Upper lobe of left lung (tissue), 6 donors: ENCODE measurements around the gene HPD. TPM values are rescaled to one million over a fixed set of nuclear protein-coding genes. Genes with fewer than 3 reads are reported as not detected.

Experiments used
- ATAC-seq, 2 donors: fragments of 200-7000 bp; cut with Tn5 transposase; one replicate each; pipeline ENCODE4 v1.9.1; 2022; ENCODE audit warnings: mild to moderate bottlenecking in 2 of 2, moderate library complexity in 2 of 2; ENCODE audit not compliant: low FRiP score in 2 of 2
- DNase-seq, 2 donors: peaks; one replicate each; pipeline ENCODE4 v3.0.0-alpha.2; 2019 to 2020
- H3K27ac ChIP-seq, 4 donors: fragments of 200-600 bp; sonication (generic); one replicate each; pipeline ENCODE4 v1.5.1; 2016 to 2019
- H3K27me3 ChIP-seq, 4 donors: fragments of 200-600 bp; sonication (generic); one replicate each; pipeline ENCODE4 v1.5.1; 2017 to 2019
- H3K36me3 ChIP-seq, 4 donors: fragments of 200-600 bp; sonication (generic); one replicate each; pipeline ENCODE4 v1.5.1; 2016 to 2019
- H3K4me1 ChIP-seq, 4 donors: fragments of 200-600 bp; sonication (generic); one replicate each; pipeline ENCODE4 v1.5.1; 2018 to 2019
- H3K4me3 ChIP-seq, 4 donors: fragments of 200-600 bp; sonication (generic); one replicate each; pipeline ENCODE4 v1.5.1; 2017 to 2019; ENCODE audit warnings: mild to moderate bottlenecking in 2 of 4, moderate library complexity in 1 of 4
- H3K9me3 ChIP-seq, 4 donors: fragments of 200-600 bp; sonication (generic); one replicate each; pipeline ENCODE4 v1.5.1; 2018 to 2019
- CTCF ChIP-seq, 6 experiments: fragments of 450-650 bp in 4 of 6; fragments of 200-600 bp in 2 of 6; sonication (generic) in 2 of 6; IDR thresholded peaks; one replicate each; pipeline ENCODE4 v1.5.1; 2016 to 2019; ENCODE audit warnings: antibody characterized with exemption in 6 of 6
- EP300 ChIP-seq, 4 donors: sonication (generic); formaldehyde crosslinking; IDR thresholded peaks; one replicate each; pipeline ENCODE4 v1.5.1; 2017; ENCODE audit warnings: antibody characterized with exemption in 4 of 4, control low read depth in 2 of 4
- POLR2A ChIP-seq, 4 donors: fragments of 450-650 bp; IDR thresholded peaks; one replicate each; pipeline ENCODE4 v1.5.1; 2016 to 2017; ENCODE audit warnings: antibody characterized with exemption in 4 of 4, mild to moderate bottlenecking in 2 of 4
- POLR2AphosphoS5 ChIP-seq, 2 donors: sonication (generic); formaldehyde crosslinking; IDR thresholded peaks; one replicate each; pipeline ENCODE4 v1.5.1; 2017; ENCODE audit warnings: antibody characterized with exemption in 2 of 2
- WGBS, 2 donors: methylation state at CpG; one replicate each; pipeline ENCODE4 v1.1.5; 2017 to 2018; 5-methylcytosine and 5-hydroxymethylcytosine counted together
- total RNA-seq, 6 donors: library from RNA; depleted of rRNA in 4 of 6; stranded (reverse); fragments of >200 nt in 4 of 6; gene quantifications; one replicate each; pipeline versions ENCODE4 v1.1.0 to v1.2.1, GENCODE V29; 2016 to 2021
- donor health status: DM: no; HTN: no; CAD: no; lungs with moderate emphysema.
- donor health status: DM: no; HTN: yes; CAD: no; lungs with severe emphysema.

HPD gene
- total RNA-seq, 6 donors from 2014 or later, result 1.1 to 7.3 (median 1.7) TPM; not detected in 1

DNA sequence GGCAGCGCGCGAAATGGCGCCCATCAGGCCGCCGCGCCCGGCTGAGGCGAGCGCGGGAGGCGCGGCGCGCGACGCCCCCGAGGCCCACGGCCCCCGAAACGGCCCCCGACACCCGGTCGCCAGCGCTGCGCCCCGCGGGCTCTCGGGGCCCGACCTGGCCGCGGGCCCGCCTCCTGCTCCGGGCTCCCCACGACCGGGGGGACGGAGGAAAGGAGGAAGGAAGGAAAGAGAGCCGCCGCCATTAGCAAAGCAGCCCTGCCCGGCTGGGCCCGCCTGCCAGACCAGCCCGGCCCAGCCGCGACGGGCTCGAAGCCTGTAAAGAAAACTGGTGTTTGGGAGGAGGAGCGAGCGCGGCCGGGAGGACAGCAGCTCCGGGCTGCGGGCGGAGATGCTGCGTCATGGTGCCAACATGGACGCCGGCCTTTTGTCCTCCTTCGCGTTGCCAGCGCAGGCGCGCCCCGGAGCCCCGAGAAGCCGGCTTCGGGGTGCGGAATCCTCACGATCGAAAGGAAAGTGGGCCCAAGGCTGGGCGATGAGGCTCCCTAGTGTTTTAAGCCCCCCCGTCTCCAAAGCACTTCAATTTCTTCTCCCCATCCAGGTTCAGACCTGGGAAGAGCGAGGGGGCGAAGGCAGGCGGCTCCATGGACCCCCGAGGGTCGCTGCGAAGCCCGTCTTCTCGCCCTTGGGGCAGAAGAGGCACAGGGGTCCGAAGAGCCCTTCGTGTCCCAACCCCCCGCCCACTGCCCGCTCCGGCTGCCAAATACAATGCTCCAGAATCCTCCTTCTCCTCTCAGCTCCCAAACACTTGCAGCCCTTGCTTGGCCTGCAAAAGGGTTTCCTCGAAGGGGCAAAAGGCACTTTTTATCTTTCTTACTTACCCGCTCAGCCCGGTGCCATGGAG, 57.7 kb downstream of the HPD start:
- peak in 2 of 4 donors; percentile 11 to 26 for TF ChIP-seq POLR2A (IDR thresholded peaks at IDR 0.05)
- TF ChIP-seq CTCF (IDR thresholded peaks at IDR 0.05), result peak in 1 of 6 experiments; percentile 5
- peak; percentile 42 to 49 for TF ChIP-seq POLR2AphosphoS5 (IDR thresholded peaks at IDR 0.05)
- no peak for TF ChIP-seq EP300 (IDR thresholded peaks at IDR 0.05)
- H3K9me3 ChIP-seq, result no peaks in the 10 kb centered on the region
- H3K4me3 ChIP-seq, result peak overlapping the region; percentile 45 to 85 (median 72)
- WGBS, 2 donors, result 0 to 1% methylated on average over 18 to 31 of the region's 86 CpGs
- peak in 1 of 2 donors; percentile 11 for ATAC-seq
- H3K27me3 ChIP-seq, result no peaks in the 10 kb centered on the region
- H3K36me3 ChIP-seq, result peaks cover 0 to 7% (median 5%) of the 10 kb centered on the region in 4 donors
- peaks cover 39 to 49% (median 42%) of the 10 kb centered on the region in 4 donors for H3K4me1 ChIP-seq
- peak; percentile 71 to 93 for DNase-seq
- peak overlapping the region; percentile 96 to 100 (median 98) for H3K27ac ChIP-seq

DNA sequence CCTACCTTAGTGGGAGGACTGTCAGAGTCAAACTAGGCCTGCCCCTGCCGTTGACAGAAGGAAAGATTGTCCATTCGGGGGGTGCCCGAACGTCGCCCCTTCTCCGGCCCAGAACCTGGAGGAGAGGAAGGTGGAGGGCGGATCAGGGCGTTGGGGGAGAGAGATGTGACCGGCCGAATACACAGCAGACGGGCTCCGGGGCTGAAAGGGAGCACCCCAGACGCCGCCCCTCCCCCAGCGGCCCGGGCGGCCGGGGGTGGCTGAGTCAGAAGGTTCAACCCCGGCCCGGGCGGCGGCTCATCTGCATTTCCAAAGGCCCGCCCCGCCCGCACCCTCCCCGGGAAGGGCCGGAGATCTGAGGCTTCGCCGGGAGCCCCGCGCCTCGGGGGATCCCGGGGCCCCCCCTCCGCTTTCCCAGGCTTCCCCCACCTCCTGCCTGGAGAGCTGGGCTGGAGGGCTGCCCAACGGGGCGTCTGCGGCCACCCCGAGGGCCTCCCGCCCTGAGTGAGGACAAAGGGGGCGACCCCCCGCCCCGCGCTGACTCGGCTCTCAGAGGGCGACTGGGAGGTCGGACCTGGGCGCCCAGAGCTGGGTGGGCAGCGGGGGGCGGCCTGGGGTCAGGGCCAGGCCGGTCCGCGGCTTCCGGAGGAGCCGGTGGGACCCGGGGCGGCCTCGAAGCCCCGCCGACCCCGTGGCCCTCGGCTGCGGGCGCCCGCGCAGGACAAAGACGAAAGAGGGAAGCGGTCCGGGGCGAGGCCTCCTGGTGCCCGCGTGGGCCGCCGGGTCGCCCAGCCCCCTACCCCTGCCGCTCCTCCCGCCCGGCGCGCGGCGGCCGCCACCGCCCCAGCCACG, 58.6 kb downstream of the HPD start:
- ATAC-seq (peak; percentile 69 to 82), DNase-seq (peak; percentile 93 to 97)
- TF ChIP-seq POLR2AphosphoS5 (IDR thresholded peaks at IDR 0.05), result peak; percentile 65 to 76
- no peak for TF ChIP-seq CTCF (IDR thresholded peaks at IDR 0.05)
- peak; percentile 35 to 89 (median 81) for TF ChIP-seq POLR2A (IDR thresholded peaks at IDR 0.05)
- TF ChIP-seq EP300 (IDR thresholded peaks at IDR 0.05), result no peak
- H3K36me3 ChIP-seq, result peaks cover 0 to 13% (median 11%) of the 10 kb centered on the region in 4 donors
- no peaks in the 10 kb centered on the region for H3K9me3 ChIP-seq
- peaks cover 42 to 49% (median 44%) of the 10 kb centered on the region in 4 donors for H3K4me1 ChIP-seq
- H3K27ac ChIP-seq, result peak overlapping the region; percentile 96 to 100 (median 98)
- 0 to 1% methylated on average over 9 to 16 of the region's 84 CpGs for WGBS, 2 donors
- H3K4me3 ChIP-seq, result peak overlapping the region; percentile 23 to 85 (median 72)
- H3K27me3 ChIP-seq, result no peaks in the 10 kb centered on the region

- WGBS, 2 donors, result 7 to 17% methylated on average over 11 to 17 of the region's 30 CpGs
- Histone ChIP-seq H3K27me3 (no peaks in the 10 kb centered on the region), H3K4me1 (peaks cover 50 to 56% (median 52%) of the 10 kb centered on the region in 4 donors), H3K36me3 (peaks cover 0 to 13% (median 11%) of the 10 kb centered on the region in 4 donors), H3K4me3 (peak overlapping the region; percentile 23 to 85 (median 72)), H3K27ac (peak overlapping the region; percentile 96 to 100 (median 98)), H3K9me3 (no peaks in the 10 kb centered on the region)
- TF ChIP-seq POLR2A (IDR thresholded peaks at IDR 0.05), result no peak
- peak in 1 of 6 experiments; percentile 11 for TF ChIP-seq CTCF (IDR thresholded peaks at IDR 0.05)
- peak in 1 of 2 donors; percentile 42 for TF ChIP-seq POLR2AphosphoS5 (IDR thresholded peaks at IDR 0.05)
- TF ChIP-seq EP300 (IDR thresholded peaks at IDR 0.05), result no peak
- ATAC-seq (peak; percentile 28 to 32), DNase-seq (peak; percentile 83 to 87)
Measured at GRCh38 chr12:121799156-121799841, 59.4 kb downstream of the HPD start.

GRCh38 chr12:121798787-121799155, 59.9 kb downstream of the HPD start:
- 42 to 70% methylated on average over 4 to 9 of the region's 10 CpGs for WGBS, 2 donors
- peaks cover 54 to 61% (median 56%) of the 10 kb centered on the region in 4 donors for H3K4me1 ChIP-seq

More at GRCh38 chr12:121798787-121799155, 59.9 kb downstream of the HPD start:
- Histone ChIP-seq H3K27ac (peak overlapping the region; percentile 96 to 100 (median 98)), H3K9me3 (no peaks in the 10 kb centered on the region), H3K4me3 (peak overlapping the region in 3 of 4 donors; percentile 66 to 85 (median 77)), H3K27me3 (no peaks in the 10 kb centered on the region), H3K36me3 (peaks cover 0 to 13% (median 11%) of the 10 kb centered on the region in 4 donors)
- TF ChIP-seq EP300 (IDR thresholded peaks at IDR 0.05) (no peak), POLR2AphosphoS5 (IDR thresholded peaks at IDR 0.05) (no peak), CTCF (IDR thresholded peaks at IDR 0.05) (no peak), POLR2A (IDR thresholded peaks at IDR 0.05) (no peak)
- ATAC-seq, result no peak
- no peak for DNase-seq
